HUES6 (cell line): ENCODE data around the gene LMNA.
A peak's percentile ranks its signal among the peaks of the same experiment; 100 is the strongest.
"Not testable (repeated sequence)": the region's sequence is repeated elsewhere in the genome, so short reads cannot be mapped to it uniquely, and the experiment has no call there.

Experiments
- H3K27ac ChIP-seq: 2 replicates; pipeline ENCODE4 v1.7.0; 2013; ENCODE audit warnings: low read depth, mild to moderate bottlenecking, low read length, inconsistent platforms
- H3K27me3 ChIP-seq: 2 replicates; pipeline ENCODE4 v1.6.1; 2013; ENCODE audit warnings: low read length; ENCODE audit not compliant: control insufficient read depth, insufficient read depth
- H3K36me3 ChIP-seq: 2 replicates; pipeline ENCODE4 v1.6.1; 2013; ENCODE audit warnings: low read length; ENCODE audit not compliant: control insufficient read depth, insufficient read depth
- H3K4me1 ChIP-seq: 2 replicates; pipeline ENCODE4 v1.6.1; 2013; ENCODE audit warnings: low read length; ENCODE audit not compliant: control insufficient read depth, insufficient read depth
- H3K4me3 ChIP-seq: 2 replicates; pipeline ENCODE4 v1.5.1; 2013; ENCODE audit warnings: low read depth, low read length
- H3K9ac ChIP-seq: one replicate; pipeline ENCODE4 v1.6.1; 2013; ENCODE audit warnings: mild to moderate bottlenecking, low read length
- H3K9me3 ChIP-seq: 2 replicates; pipeline ENCODE4 v1.6.1; 2013; ENCODE audit warnings: low read depth, low read length; ENCODE audit not compliant: control insufficient read depth, insufficient read depth

Gene LMNA

DNA sequence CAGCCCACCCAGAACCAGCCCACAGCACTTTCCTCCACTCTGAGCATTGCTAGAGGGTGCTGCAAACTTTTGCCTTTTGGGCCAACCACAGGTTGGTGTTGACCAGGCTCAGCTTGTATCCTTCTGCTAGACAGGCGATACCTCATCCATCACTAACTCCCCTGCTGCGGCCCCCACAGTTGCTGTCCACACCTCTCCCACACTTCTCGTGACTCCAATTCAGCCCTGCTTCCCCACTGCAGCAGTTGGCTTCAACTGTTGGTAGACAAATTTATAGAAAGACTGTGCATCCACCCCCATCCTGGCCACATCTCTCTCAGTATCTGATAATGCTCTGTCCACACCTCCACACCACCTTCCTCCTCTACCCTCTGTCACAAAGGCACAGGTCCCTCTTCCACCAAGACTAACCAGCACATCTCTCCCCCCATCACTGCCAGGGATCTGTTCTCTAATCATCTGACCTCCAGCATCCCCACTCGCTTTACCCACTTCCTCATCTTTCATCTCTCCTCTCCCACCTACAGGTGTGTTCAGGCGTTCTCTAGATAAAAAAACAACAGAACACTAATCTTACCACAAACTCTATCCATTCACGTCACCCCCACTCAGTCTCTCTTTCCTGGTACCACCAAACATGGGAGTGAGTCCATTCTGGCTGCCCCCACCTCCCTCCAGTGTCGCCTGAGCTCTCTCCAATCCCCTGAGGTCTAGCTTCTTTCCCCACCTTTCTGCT lies 63.6 kb downstream of the LMNA start:
- Histone ChIP-seq H3K27ac (peak overlapping the region; percentile 93; the same call in 1 of the 2 replicates), H3K4me1 (peaks cover 45% of the 10 kb centered on the region), H3K9ac (peak overlapping the region; percentile 55), H3K9me3 (no peaks in the 10 kb centered on the region), H3K4me3 (no peak overlapping the region), H3K27me3 (no peaks in the 10 kb centered on the region), H3K36me3 (0 out of 2 replicates have a peak, but pooled peaks cover 3% of the 10 kb centered on the region)

DNA sequence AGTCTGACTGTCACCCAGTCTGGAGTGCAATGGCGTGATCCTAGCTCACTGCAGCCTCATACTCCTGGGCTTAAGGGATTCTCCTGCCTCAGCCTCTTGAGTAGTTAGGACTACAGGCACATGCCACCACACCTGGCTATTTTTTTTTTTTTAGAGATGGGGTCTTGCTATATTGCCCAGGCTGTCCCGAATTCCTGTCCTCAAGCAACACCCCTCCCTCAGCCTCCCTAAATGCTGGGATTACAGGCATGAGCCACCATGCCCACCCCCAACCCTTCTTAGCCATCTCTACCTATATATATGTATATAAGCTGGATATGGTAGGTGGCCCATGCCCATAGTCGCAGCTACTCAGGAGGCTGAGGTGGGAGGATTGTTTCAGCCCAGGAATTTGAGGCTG lies 66.0 kb downstream of the LMNA start:
- H3K4me1 ChIP-seq = peaks cover 51% of the 10 kb centered on the region
- H3K27ac ChIP-seq = peak overlapping the region; percentile 98
- peak overlapping the region; percentile 86 for H3K9ac ChIP-seq

DNA sequence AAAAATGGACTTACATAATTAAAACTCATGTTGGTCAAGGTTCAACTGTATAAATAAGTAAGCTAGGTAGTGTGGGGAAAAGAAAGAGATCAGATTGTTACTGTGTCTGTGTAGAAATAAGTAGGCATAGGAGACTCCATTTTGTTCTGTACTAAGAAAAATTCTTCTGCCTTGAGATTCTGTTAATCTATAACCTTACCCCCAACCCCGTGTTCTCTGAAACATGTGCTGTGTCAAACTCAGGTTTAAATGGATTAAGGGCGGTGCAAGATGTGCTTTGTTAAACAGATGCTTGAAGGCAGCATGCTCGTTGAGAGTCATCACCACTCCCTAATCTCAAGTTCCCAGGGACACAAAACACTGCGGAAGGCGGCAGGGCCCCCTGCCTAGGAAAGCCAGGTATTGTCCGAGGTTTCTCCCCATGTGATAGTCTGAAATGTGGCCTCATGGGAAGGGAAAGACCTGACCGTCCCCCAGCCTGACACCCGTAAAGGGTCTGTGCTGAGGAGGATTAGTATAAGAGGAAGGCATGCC lies 66.9 kb downstream of the LMNA start:
- Histone ChIP-seq H3K4me1 (peaks cover 51% of the 10 kb centered on the region), H3K9me3 (peaks cover 11% of the 10 kb centered on the region; the same call in 1 of the 2 replicates), H3K27ac (peak overlapping the region; percentile 98), H3K9ac (peak overlapping the region; percentile 86), H3K4me3 (peak overlapping the region; percentile 36)
- not testable (repeated sequence) for H3K27me3 ChIP-seq, H3K36me3 ChIP-seq

More for the DNA sequence above, 66.0 kb downstream of the LMNA start:
- H3K4me3 ChIP-seq = no peak overlapping the region
- H3K36me3 ChIP-seq = 0 out of 2 replicates have a peak, but pooled peaks cover 3% of the 10 kb centered on the region
- no peaks in the 10 kb centered on the region for H3K27me3 ChIP-seq
- peaks cover 1% of the 10 kb centered on the region; the same call in 1 of the 2 replicates for H3K9me3 ChIP-seq

- H3K36me3 ChIP-seq, H3K27me3 ChIP-seq: not testable (repeated sequence)
- H3K4me3 ChIP-seq = peak overlapping the region; percentile 32
- peaks cover 44% of the 10 kb centered on the region for H3K4me1 ChIP-seq
- peak overlapping the region; percentile 86 for H3K9ac ChIP-seq
- H3K27ac ChIP-seq = peak overlapping the region; percentile 98
- H3K9me3 ChIP-seq = peaks cover 12% of the 10 kb centered on the region; the same call in 1 of the 2 replicates
Measured at GRCh38 chr1:156182010-156182779, 67.7 kb downstream of the LMNA start.

DNA sequence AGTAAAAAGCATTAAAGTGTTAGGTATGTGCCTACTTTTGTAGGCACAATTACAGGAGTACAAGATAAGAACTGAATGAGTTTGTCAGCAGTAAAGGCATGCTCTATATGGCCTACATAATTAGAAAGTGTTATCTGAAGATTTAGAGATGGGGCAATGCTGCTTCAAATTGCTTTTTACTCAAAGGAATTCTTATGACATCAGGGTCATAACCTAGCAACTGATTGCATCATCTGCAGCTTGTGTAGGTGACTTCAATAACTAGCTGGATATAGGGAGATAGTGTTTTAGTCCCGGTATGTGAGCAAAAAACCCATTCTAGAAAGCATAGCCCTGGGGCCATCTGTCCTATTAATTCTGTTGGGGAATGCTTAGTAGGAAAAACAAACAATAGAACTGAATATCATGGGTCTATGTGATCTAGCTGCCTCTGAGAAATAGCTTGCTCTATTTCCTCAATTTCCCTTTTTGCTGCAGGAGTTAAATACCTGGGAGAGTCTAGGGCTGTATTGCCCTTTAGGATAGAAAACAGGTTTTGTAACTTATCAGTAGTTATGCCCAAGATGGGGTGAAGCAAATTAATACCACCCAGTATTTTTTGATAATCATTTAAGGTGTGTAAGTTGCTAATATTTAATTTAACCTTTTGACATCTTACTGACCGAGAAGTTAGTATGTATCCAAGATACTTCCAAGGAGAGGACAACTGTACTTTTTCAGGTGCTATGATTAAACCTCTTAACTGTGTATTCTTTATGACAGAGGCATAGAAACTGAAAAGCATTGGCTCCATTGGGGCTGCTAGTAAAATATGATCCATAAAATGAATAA lies 72.1 kb downstream of the LMNA start:
- not testable (repeated sequence) for H3K36me3 ChIP-seq, H3K27me3 ChIP-seq, H3K4me3 ChIP-seq, H3K9ac ChIP-seq, H3K27ac ChIP-seq
- Histone ChIP-seq H3K9me3 (peaks cover 12% of the 10 kb centered on the region), H3K4me1 (peaks cover 11% of the 10 kb centered on the region)
